Measurements from ENCODE around the gene RYR3. TPM values are rescaled to one million over a fixed set of nuclear protein-coding genes. Genes with fewer than 3 reads are reported as not detected.

Gene RYR3
- total RNA-seq, 1 donor from 2014 or later: under 0.01 TPM

DNA sequence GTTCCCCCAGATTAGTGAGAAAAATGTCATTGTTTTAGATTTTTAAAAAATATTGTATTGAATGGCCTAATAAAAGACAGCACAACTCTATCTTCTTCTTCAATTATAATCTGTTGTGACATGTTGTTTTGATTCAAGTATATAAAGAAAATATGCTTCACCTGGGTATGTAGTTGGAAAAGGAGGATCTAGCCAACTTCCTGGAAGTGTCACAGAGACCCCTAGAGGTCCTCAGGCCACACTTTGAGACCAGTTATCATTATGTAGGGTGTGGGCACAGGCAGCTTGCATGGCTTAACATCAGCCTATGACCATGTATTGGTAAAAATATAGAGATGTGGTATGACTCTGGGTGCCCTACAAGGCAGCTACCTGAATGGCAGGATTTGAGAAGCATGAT lies 14.7 kb upstream of the RYR3 start:
- TF ChIP-seq, protein P1, sequence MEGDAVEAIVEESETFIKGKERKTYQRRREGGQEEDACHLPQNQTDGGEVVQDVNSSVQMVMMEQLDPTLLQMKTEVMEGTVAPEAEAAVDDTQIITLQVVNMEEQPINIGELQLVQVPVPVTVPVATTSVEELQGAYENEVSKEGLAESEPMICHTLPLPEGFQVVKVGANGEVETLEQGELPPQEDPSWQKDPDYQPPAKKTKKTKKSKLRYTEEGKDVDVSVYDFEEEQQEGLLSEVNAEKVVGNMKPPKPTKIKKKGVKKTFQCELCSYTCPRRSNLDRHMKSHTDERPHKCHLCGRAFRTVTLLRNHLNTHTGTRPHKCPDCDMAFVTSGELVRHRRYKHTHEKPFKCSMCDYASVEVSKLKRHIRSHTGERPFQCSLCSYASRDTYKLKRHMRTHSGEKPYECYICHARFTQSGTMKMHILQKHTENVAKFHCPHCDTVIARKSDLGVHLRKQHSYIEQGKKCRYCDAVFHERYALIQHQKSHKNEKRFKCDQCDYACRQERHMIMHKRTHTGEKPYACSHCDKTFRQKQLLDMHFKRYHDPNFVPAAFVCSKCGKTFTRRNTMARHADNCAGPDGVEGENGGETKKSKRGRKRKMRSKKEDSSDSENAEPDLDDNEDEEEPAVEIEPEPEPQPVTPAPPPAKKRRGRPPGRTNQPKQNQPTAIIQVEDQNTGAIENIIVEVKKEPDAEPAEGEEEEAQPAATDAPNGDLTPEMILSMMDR (IDR thresholded peaks at IDR 0.05; ENCODE audit: insufficient read depth, low read length, severe bottlenecking): no peak
- DNase-seq (ENCODE audit: low read depth) (no peak), FAIRE-seq (no peak)
- Histone ChIP-seq H3K27me3 (ENCODE audit: control insufficient read depth, insufficient read depth, low read length) (peaks cover 1% of the 10 kb centered on the region), H3K4me3 (ENCODE audit: low read depth, low read length) (no peak overlapping the region), H3K36me3 (ENCODE audit: control insufficient read depth, insufficient read depth, low read length) (no peaks in the 10 kb centered on the region)

DNA sequence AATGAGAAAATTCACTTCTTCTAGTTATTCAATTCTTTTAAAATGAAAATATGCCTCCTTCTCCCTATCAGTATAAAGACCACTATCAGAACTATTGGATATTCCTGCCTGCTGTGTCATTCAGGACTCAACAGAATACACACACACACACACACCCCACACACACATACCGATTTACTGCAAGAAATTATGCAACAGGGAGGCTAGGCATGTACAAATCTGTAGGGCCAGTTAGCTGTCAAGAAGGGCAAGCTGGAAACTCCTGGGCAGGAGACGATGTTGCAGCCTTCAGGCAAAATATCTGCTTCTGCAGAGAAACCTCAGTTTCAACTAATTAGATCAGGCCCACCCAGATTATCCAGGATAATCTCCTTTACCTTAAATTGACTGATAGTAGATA lies 13.9 kb upstream of the RYR3 start:
- Histone ChIP-seq H3K4me3 (ENCODE audit: low read depth, low read length) (no peak overlapping the region), H3K27me3 (ENCODE audit: control insufficient read depth, insufficient read depth, low read length) (peaks cover 1% of the 10 kb centered on the region), H3K36me3 (ENCODE audit: control insufficient read depth, insufficient read depth, low read length) (no peaks in the 10 kb centered on the region)
- FAIRE-seq: no peak
- TF ChIP-seq, protein P1 (IDR thresholded peaks at IDR 0.05; ENCODE audit: insufficient read depth, low read length, severe bottlenecking): no peak
- peak; percentile 92 for DNase-seq (ENCODE audit: low read depth)

DNA sequence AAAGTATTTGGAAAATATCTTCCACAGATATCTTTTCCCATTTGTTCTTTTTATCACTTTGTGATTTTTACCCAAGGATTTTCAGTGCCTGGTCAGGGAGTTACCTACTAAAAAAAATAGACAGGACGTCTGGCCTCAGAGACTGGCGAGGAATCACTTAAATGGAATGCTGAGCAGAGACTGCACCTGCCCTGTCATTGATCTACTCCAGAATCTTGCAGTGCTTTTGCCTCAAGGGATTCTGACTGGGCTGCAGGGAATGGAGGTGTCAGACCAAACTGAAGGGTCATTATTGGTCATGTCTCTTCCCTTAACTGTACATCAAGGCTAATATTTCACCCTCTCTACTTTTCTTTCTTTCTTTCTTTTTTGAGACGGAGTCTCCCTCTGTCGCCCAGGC lies 12.1 kb upstream of the RYR3 start:
- Histone ChIP-seq H3K4me3 (ENCODE audit: low read depth, low read length) (no peak overlapping the region), H3K27me3 (ENCODE audit: control insufficient read depth, insufficient read depth, low read length) (peaks cover 1% of the 10 kb centered on the region), H3K36me3 (ENCODE audit: control insufficient read depth, insufficient read depth, low read length) (no peaks in the 10 kb centered on the region)
- TF ChIP-seq, protein P1 (IDR thresholded peaks at IDR 0.05; ENCODE audit: insufficient read depth, low read length, severe bottlenecking): no peak
- FAIRE-seq (no peak), DNase-seq (ENCODE audit: low read depth) (peak; percentile 95)

DNA sequence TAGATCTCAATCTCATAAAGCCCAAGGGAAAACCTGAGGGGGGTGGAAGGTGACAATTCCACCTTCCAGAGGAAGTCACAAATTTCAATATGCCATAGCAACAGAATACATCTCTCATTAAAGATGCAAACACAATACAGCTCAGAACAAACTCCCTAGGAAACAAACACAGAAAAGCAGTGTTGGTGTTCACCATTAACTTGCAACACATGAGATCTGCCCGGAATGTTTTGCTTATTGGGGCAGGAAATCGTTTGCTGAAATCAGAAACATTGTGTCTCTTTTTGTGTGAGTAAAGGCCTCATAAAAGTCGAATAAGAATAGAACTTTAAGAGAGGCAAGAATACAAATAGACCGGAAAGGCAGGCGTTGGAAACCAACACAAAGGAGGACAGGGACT lies 5.8 kb upstream of the RYR3 start:
- Histone ChIP-seq H3K27me3 (ENCODE audit: control insufficient read depth, insufficient read depth, low read length) (peaks cover 7% of the 10 kb centered on the region), H3K36me3 (ENCODE audit: control insufficient read depth, insufficient read depth, low read length) (no peaks in the 10 kb centered on the region), H3K4me3 (ENCODE audit: low read depth, low read length) (no peak overlapping the region)
- TF ChIP-seq, protein P1 (IDR thresholded peaks at IDR 0.05; ENCODE audit: insufficient read depth, low read length, severe bottlenecking): no peak
- no peak for DNase-seq (ENCODE audit: low read depth)
- FAIRE-seq: no peak

DNA sequence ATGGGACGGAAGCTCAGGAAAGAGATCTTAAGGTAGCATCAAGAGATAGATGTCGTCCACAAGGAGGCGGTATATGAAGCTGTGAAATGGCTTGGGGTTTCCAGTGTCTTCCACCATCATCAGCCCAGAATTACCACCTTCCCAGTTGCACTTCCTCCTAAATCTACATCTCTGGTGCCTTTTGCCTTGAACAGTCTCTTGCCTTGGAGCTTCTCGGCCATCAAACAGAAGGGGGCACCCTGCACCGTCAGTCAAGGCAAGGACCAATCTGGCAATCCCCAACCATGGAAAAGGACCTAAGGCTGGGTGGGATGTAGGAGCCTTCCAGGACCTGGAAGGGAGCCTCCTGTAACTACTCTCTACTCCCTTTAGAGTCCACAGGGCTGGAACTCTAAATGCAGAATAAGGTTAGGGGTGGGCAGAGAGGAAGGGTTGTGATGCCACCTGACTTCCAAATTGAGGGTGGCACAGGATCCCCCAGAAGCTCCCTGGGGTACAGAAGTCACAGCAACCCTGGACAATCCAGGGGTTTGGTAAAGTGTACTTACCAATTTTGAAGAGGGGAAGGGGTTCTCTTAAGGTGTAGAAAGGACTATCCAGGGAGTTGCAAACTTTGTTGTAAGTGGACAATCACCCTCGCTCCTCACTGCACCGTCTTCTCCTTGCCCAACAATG lies 1.0 kb upstream of the RYR3 start:
- FAIRE-seq: no peak
- H3K27me3 ChIP-seq (ENCODE audit: control insufficient read depth, insufficient read depth, low read length): peaks cover 22% of the 10 kb centered on the region
- TF ChIP-seq, protein P1 (IDR thresholded peaks at IDR 0.05; ENCODE audit: insufficient read depth, low read length, severe bottlenecking): peak; percentile 45

More for the DNA sequence above, 1.0 kb upstream of the RYR3 start:
- H3K4me3 ChIP-seq (ENCODE audit: low read depth, low read length): no peak overlapping the region
- peak; percentile 30 for DNase-seq (ENCODE audit: low read depth)
- no peaks in the 10 kb centered on the region for H3K36me3 ChIP-seq (ENCODE audit: control insufficient read depth, insufficient read depth, low read length)
